Left renal cortex interstitium (tissue), 4 donors: ENCODE measurements around the gene KRTDAP. TPM values are rescaled to one million over a fixed set of nuclear protein-coding genes. Genes with fewer than 3 reads are reported as not detected.

ENCODE experiments used
- DNase-seq, 4 donors: peaks; one replicate each; pipeline ENCODE4 v3.0.0-alpha.2; 2013; ENCODE audit warnings: low read depth in 4 of 4, low spot score in 2 of 4, missing footprints in 1 of 4
- polyA plus RNA-seq, 4 donors: library from polyadenylated mRNA; unstranded; fragments of 120-200 nt; gene quantifications; one replicate each; pipeline ENCODE4 v1.2.1, GENCODE V29; 2013; ENCODE audit not compliant: insufficient read length in 4 of 4

KRTDAP gene, protein sequence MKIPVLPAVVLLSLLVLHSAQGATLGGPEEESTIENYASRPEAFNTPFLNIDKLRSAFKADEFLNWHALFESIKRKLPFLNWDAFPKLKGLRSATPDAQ
- polyA plus RNA-seq: 1 to 10 TPM in 2 of 4 donors, under 1 TPM in 2; 0.48 to 2.1 (median 0.85) TPM

DNA sequence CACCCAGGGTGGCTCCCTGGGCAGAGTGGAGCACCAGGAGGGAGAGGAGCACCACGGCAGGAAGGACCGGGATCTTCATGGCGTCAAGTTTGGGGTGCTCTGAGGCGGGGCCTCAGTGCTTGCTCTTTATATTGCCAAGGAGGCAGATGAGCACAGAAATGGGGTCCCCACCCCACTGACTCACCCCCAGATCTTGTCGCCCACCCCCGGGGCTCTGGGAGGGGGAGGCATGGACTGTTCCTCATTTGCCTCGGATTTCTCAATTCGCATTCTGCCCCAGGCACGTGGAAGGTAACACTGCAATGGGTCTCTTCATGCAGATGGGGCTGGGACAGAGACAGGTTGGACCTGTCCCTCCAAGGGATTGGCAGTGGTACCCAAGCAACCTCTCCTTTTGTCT, at the start of gene KRTDAP:
Gene KRTDAP, minus strand, starts transcription at position 101 of the 400 bp plus-strand sequence. Its CDS starts 22 bp downstream, at position 79.
- DNase-seq: no peak

DNA sequence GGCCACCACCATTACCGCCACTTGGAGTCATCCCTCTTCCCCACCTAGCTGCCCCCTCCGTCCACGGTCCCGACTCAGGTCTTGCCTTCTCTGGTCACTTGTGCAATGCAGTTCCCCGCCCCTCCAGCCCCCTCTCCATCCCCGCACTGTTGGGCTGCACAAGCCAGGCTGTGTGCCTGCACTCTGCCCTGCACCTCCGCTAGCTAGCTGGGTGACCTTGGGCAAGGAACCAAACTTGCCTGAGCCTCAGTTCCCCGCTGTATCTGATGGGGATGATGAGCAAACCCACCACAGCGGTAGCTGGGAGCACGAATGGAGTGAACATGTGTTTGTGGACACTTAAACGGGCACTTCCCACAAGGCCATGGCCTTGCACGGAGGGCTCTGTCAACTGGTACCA, 49.6 kb upstream of the KRTDAP start:
- DNase-seq: no peak

GRCh38 chr19:35539314-35539713, 49.0 kb upstream of the KRTDAP start:
- DNase-seq: no peak

DNA sequence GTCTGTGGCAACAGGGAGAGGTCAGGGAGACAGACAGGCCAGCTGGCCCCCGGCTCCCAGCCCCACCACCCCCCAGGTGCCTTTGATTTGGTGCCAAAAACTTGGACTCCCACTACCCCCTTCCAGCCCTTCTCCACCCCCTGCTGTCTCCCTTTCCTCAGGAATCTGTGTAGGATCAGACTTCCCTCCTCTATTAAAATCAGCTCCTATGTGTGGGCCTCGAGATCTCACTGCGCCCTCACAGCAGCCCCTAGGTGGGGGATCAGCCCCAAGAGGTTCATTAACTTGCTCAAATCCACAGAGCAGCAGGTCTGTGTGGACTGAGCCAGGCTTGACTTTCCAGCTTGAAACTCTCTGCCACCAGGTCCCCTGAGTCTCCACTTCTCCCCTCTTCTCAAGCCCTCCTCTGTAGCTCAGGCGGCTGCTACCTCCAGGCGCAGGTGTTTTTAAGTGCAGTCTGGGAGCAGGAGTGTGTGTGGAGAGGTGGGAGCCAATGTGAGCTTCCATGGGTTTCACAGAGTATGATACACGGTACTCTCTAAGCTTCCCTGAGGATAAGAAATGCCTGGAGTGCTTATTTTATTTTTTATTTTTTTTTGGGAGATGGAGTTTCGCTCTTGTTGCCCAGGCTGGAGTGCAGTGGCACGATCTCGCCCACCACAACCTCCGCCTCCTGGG, 44.7 kb upstream of the KRTDAP start:
- no peak for DNase-seq

DNA sequence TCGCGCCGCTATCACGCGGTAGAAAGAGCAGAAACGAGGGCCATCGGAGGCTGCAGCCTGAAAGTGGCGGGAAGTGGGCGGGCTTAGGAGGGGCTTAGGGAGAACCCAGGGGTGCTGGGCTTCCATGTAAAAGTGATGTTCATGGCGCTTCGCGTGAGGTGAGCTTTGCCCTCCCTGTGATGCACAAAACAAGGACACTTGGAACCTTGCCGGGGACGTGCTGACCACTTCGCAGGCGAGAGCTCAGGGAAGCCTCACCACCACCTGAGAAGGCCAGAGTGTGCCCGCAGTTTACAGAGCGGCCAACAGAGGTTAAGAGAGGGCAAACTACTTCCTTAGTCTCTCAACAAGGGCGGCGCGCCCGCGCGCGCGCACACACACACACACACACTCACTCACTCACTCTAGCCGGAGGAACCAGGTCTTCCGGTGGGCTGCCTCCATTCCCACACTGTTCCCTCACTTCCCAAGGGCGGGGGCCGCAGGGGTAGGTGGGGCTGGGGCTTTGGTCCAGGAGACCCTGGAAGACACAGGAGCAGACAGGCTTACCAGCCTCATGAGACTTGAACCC, 43.6 kb upstream of the KRTDAP start:
- DNase-seq: no peak

- DNase-seq: no peak
Observed at GRCh38 chr19:35533201-35533821, 43.0 kb upstream of the KRTDAP start, which contains the start of gene GAPDHS. GAPDHS (plus strand) TSS chr19:35533456; CDS start chr19:35533528, 72 bp downstream.

DNA sequence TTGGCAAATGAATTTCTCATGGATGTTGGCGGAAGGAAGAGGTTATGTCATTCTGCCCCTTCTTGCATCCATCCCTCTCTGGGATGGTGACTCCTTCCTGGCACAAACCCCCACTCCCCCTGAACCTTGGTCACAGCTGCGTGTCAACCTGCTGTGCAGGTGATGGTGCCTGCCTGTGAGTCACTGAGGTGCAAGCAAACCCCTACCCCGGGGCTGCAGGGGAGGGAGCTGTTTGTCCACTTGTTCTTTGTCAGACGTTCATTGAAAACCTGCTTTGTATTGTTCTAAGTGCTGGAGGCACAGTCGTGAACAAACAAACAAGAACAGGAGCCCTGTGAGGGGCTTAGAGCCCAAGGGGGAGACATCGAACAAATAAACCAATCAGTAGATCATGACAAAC, 41.0 kb upstream of the KRTDAP start:
- DNase-seq: no peak

- DNase-seq: no peak
Observed at GRCh38 chr19:35529241-35530218, 39.3 kb upstream of the KRTDAP start.

- DNase-seq: no peak
Observed at GRCh38 chr19:35528218-35529038, 38.2 kb upstream of the KRTDAP start, which contains the start of gene SBSN. SBSN (minus strand) TSS chr19:35528311; CDS start chr19:35528281, 30 bp downstream.

DNA sequence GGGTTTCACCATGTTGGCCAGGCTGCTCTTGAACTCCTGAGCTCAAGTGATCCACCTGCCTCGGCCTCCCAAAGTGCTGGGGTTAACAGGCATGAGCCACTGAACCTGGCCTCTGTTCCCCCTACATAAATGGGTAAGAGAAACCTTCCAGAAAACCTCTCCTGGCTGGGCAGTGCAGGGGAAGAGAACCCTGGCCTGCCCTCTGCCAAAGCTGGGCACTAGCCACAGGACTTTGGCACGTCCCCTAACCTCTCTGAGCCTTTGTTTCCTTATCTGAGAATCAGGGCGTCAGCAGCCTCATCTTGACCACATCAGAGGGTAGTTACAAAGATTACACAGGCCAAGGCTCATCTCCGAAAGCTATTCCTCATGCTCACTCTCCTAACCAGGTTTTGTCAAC, 35.6 kb upstream of the KRTDAP start:
- no peak for DNase-seq

DNA sequence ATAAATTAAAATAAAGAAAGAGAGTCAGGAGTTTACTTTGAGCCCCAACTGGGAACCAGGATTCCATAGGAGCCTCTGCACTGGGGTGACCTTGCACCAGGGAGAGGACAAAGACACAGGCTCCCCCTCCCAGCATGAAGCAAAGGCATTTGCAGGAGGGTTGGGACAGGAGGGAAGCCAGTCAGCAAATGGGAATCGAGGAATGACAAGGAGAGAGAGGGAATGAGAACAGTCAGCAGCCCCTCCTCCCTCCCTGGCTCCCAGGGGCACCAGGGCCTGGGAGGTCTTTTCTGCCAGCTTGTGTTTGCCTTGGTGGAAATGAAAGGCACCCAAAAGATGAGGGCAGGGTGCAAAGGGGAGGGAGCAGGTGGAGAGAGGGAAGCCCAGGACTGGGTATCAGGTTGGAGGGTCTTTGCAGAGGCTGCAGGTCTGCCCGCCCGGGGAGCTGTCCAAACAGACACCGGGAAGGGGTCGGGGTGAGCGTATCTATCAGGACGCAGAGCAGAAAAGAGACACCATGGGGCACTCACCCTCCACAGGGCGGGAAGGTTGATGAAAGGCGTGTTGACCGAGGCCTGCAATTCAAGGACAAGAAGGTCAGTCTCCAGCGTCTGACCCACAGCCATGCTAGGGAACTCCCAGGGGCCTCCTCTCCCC, 34.0 kb upstream of the KRTDAP start:
- DNase-seq: no peak

DNA sequence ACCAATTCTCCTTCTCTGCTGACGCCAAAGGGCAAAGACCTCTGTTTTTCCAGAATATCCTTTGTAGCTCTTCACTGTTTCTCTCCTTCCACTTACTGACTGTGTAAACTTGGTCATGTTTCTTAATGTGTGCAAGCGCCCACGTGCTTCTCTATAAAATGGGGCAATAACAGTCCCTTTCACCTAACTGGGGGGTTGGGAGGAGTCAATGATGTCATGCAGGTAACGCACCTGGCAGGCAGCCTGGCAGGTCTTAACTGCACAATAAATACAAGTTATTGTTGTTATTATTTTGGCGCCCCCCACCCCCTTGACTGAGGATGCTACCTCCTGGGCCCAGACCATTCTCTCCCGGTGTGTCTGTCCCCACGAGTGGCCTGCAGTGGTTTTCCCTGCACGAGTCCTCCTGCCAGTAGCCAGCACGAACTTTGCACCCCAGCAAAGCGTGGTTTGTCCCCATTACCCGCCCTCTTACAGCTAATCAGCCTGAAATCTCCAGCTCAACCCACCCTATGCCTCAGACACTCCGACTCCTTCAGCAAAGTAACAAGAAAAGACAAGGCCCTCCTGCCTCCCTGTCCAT, 32.6 kb upstream of the KRTDAP start:
- DNase-seq: no peak

DNA sequence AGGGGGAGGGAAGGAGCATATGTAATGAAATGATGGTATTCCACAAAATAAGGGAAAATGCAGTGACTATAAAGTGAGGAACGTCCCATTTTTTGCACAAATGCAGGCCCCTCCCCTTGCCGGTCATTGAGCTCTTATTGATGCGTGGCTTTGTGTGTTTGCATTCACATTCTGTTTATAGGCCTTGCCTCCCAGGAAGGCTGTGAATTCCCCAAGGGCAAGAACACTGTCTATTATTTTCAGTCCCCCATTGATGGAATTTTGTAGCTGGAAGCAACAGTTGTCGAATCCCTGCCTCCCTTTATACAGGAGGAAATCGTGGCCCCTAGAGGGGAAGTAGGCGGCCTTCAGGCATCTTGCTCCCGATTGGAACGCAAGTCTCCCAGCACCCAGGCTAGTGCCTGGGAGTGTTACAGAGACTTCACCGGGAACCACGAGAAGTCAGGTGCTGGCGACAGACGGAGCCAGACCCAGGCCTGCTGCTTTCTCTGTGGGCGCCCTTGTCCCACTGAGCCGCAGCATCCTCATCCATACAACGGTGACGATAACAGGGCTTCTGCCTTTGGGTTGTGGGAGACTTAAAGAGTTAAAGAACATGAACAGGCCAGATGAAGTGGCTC, 31.0 kb upstream of the KRTDAP start:
- no peak for DNase-seq

- DNase-seq: no peak
Observed at GRCh38 chr19:35519291-35519690, 29.0 kb upstream of the KRTDAP start.

DNA sequence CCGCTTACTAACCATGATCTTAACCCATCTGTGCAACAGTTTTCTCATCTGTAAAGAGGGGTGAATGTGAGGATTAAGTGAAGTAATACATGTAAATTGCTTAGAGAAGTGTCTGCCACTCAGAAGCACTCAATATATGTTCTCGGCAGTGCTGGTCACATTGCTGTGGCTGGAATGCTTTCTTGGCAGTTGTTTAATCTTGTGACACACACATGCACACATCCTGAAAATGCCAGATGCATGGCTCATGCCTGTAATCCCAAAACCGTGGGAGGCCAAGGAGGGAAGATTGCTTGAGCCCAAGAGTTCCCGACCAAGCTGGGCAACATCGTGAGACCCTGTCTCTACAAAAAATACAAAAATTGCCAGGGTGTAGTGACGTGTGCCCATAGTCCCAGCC, 28.0 kb upstream of the KRTDAP start:
- no peak for DNase-seq

- no peak for DNase-seq
Observed at GRCh38 chr19:35517342-35517741, 27.1 kb upstream of the KRTDAP start.

DNA sequence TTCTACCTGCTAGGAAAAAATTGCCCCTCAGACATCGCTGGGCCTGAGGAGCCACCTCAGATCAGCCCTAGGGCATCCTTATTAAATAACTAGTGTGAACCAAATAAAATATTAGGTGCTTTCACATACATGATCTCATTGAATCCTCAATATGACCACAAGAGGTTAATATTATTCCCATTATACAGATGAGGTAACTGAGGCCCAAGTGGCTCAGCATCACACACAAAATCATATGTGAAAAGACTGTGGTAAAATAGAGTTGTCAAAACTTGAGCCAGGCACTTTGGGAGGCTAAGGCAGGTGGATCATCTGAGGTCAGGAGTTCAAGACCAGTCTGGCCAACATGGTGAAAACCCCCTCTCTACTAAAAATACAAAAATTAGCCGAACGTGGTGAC, 26.0 kb upstream of the KRTDAP start:
- no peak for DNase-seq

DNA sequence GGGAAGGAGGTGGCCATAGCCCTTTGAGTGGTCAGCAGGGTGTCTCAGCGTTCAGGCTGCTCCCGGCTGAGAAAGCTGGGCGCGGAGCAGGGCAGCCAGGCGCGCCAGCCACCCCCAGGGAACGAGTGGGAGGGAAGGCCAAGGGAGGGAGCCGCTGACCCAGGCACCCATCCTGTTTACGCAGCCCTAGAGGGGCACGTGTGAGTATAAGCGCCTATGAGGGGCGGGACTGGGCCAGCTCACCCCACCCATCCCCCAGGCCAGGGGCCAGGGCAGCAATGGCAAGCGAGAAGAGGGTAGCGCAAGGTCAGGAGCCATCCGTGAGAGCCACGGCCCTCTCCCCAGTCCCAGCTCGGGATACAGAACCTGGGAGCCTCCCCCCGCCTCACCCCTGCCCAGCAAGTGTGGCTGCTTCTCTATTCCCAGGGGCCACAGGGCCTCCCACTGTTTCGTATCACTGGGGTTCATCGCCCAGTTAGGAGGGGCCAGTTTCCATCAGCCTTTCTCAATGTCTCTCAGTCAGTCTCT, 24.1 kb upstream of the KRTDAP start:
- DNase-seq: no peak
